GM19035 (cell line): ENCODE data around the gene PI4KA.
A peak's percentile ranks its signal among the peaks of the same experiment; 100 is the strongest.
"Not testable (repeated sequence)": the region's sequence is repeated elsewhere in the genome, so short reads cannot be mapped to it uniquely, and the experiment has no call there.

Experiments
- ATAC-seq: cut with Tn5 transposase; IDR thresholded peaks from one replicate; pipeline ENCODE4 v1.9.1; 2021; ENCODE audit not compliant: unreplicated experiment

The PI4KA gene

DNA sequence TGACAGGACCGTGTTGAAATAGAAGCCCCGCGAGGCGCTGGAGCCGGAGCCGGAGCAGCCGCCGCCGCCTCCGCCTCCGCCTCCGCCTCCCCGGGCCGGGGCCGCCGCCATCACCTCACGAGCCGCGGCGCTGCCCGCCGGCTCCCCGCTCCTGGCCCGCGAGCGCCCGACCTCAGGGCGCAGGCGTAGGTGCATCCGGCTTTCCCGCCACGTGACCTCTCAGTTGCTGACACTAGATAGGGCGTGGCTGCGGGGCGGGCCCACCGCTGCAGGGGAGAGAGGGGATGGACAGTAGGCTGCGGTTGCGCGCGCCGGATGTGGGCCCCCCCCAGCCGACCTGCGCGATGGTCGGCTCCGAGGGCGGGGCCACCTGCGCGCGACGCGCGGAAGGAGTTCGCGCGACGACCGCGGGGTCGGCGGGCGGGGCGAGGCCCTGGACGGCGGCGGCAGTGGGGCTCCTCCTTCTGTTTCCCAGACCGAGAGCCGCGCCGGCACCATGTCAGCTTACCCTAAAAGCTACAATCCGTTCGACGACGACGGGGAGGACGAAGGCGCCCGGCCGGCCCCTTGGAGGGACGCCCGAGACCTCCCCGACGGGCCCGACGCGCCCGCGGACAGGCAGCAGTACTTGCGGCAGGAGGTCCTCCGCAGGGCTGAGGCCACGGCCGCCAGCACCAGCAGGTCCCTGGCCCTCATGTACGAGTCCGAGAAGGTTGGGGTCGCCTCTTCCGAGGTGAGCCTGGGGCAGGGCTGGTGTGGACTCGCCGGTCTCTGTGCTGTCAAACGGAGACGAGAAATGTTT is at the start of gene PI4KA, which contains the start of gene SNAP29:
Gene PI4KA (minus strand): TSS at position 197 of the 802 bp plus-strand sequence. CDS start 86 bp downstream, at position 111.
Gene SNAP29 (plus strand): TSS at position 393 of the 802 bp plus-strand sequence. CDS start 104 bp downstream, at position 497.
- peak; percentile 91 for ATAC-seq

DNA sequence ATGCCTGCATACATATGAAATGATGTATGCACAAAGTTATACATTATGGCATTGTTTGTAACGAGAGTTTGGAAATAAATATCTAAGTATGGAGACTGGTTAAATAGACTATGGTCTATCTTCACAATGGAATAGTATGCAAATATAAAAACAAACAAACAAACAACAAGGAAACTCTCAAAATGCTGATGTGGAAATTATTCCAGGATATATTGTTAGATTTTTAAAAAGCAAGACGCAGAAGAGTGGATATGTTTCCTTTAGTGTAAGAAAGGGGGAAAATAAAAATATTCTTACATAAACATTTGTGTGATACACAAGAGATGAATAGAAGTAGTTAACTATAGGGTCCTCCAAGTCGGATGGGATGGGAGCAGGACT is 47.8 kb upstream of the PI4KA start:
- ATAC-seq: no peak

DNA sequence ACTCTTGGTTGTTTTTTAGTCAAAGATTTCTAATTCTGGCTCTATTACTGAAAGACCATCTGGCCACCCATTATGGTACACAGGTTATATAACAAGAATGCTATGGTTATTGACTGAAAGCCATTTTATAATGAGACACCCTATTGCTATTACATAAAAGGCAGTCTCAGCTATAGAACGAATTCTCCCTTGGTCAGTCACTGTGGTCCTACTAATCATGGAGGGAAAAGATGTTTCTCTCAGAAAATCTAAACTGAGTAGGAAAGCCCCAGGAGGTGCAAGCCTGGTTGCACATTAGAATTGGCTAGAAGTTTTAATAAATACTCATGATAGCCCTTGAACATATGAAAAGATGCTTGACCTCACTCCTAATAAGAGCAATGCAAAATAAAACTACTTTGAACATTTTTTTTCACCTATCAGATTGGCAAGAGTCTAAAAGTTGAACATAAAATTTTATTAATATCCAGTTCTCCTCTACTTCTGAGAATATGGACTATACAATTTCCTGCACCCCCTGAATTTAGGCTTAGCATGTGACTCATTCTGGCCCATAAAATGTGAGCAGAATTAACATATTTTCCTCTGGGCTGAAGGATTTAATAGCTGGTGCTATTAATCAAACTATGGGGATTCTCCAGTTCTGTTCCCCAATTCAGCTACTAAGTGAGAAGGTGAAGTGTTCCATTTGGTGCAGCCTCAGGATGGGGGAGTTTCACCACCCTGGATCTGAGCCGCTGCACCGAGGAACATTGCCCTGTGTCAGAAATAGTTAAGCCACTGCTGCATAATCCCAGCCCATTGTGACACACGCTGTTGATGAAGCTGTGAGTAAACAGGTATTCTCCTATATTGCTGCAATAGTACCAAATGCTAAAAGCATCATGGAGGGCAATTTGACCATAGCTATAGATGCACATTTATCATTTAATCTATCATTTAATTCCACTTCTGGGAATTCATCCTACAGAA is 47.1 kb upstream of the PI4KA start:
- no peak for ATAC-seq

DNA sequence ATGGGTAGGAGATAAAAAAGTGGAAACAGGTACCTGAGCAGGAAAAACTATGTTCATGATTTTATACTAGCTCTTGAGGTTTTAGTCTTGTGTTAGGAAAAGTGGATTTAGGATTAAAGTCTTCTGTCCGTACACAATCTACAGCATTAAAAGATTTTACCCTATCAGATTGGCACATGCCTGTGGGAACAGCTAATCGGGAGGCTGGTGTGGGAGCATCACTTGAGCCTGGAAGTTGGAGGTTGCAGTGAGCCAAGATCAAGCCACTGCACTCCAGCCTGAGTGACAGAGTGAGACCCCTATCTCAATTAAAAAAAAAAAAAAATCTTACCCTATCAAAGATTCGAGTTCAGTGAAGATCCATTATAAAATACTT is 46.4 kb upstream of the PI4KA start:
- ATAC-seq: no peak

DNA sequence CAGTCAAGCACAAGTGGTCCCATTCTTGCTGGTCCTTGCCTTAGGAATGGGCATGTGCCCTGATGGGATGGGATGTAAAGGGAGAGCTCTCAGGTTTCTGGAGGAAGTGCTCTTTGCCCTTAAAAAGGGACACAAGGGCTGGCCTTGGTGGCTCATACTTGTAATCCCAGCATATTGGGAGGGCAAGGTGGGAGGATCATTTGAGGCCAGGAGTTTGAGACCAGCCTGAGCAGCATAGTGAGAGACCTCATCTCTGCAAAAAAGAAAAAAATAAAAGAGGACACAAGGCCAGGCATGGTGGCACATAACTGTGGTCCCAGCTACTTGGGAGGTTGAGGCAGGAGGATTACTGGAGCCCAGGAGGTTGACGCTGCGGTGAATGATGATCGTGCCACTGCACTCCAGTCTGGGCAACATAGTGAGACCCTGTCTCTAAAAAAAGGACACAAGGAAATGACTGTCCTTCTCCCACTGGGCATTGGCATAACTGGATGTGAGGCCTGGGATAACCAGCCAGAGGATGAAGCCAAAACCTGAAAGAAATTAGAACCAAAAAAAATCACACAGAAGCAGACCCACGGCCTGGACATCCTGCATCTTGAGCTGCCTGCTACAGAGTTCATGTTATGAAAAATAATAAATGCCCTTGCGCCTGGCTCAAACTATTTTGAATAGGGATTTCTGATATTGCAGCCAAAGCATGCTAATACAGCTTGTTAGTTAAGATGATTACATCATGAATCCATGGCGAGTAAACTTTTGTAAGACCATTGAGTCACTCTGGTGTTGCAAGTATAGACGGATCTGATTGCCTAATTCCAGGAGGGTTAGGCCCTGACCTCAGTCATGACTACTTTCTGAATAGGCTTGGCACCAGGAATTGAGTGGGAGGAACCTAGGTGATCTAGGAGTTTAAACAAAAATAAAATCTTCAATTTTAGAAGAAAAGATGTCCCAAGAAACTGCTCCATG is 45.7 kb upstream of the PI4KA start:
- no peak for ATAC-seq

DNA sequence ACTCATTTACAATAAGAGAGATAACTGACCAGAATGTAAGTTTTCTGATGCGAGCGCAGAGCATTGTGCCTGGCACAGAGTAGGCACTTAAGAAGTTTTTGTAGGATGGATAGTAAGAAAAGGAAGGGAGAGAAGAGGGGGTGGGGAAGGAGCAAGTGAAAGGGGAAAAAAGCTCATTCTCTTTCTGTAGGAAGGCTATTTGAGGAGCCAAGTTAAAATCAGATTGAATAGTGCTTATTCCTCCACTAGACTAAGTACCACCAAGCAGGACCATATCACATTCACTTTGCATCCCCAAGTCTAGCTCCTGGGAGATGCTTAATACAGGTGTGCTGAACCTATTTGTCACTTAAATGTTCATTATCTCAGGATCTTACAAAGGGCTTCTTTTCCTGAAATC is 44.5 kb upstream of the PI4KA start:
- no peak for ATAC-seq

DNA sequence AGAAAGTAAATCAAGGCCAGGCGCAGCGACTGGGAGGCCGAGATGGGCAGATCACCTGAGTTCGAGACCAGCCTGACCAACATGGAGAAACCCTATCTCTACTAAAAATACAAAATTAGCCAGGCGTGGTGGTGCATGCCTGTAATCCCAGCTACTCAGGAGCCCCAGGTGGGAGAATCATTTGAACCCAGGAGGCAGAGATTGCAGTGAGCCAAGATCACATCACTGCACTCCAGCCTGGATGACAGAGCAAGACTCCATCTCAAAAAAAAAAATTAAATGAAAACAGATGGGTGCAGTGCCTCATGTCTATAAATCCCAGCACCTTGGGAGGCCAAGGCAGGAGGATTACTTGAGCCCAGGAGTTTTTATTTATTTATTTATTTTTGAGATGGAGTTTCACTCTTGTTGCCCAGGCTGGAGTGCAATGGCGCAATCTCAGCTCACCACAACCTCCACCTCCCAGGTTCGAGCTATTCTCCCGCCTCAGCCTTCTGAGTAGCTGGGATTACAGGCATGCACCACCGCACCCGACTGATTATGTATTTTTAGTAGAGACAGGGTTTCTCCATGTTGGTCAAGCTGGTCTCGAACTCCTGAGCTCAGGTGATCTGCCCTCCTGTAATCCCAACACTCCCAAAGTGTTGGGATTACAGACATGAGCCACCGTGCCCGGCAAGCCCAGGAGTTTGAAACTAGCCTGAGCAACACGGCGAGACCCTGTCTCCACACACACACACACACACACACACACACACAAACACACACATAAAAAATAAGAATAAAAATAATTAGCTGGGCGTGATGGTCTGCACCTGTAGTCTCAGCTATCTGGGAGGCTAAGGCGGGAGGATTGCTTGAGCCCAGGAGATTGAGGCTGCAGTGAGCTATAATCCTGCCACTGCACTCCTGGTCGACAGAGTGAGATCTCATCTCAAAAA is 42.8 kb upstream of the PI4KA start:
- not testable (repeated sequence) for ATAC-seq

DNA sequence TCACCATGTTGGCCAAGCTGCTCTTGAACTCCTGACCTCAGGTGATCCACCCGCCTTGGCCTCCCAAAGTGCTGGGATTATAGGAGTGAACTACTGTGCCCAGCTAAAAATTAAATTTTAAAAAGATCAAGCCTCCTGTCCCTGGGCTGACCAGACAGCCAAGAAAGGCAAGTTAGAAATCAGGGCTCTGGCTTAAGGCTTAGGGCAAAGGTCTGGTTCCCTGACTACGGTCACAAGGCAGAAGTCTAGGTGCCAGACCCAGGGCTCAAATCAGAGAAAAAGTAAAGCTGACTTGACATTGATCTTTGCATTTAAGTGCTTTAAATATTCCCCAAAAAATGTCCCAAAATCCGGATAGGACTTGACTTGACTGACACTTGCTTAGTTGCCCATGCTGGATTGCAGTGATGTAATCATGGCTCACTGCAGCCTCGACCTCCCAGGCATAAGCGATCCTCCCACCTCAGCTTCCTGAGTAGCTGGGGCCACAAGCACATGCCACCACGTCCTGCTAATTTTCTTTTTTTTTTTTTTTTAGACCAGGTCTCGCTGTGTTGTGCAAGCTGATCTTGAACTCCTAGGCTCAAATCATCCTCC is 41.3 kb upstream of the PI4KA start:
- ATAC-seq: no peak

DNA sequence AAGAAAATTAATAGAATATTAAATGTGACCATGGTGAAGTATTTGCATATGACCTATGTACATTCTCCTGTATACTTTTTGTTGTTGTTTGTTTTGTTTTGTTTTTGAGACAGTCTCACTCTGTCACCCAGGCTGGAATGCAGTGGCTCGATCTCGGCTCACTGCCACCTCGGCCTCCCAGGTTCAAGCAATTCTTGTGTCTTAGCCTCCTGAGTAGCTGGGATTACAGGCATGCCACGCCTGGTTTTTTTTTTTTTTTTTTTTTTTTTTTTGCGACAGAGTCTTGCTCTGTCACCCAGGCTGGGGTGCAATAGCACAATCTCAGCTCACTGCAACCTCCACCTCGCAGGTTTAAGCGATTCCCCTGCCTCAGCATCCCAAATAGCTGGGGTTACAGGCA is 39.1 kb upstream of the PI4KA start:
- ATAC-seq: not testable (repeated sequence)

DNA sequence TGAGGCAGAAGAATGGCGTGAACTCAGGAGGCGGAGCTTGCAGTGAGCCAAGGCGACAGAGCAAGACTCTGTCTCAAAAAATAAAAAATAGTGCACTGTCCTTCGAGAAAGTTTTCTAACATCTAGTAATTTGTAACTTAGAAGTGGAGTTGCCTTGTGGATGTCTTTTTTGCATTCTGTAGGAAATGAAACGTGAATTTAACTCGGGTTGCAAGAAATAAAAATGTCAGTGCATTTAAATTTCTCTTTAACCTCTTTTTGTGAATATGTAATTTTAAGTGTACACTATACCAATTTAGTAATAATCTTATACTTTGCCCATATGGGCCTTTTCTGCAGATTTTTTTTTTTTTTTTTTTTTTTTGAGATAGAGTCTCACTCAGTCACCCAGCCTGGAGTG is 32.4 kb upstream of the PI4KA start:
- no peak for ATAC-seq

DNA sequence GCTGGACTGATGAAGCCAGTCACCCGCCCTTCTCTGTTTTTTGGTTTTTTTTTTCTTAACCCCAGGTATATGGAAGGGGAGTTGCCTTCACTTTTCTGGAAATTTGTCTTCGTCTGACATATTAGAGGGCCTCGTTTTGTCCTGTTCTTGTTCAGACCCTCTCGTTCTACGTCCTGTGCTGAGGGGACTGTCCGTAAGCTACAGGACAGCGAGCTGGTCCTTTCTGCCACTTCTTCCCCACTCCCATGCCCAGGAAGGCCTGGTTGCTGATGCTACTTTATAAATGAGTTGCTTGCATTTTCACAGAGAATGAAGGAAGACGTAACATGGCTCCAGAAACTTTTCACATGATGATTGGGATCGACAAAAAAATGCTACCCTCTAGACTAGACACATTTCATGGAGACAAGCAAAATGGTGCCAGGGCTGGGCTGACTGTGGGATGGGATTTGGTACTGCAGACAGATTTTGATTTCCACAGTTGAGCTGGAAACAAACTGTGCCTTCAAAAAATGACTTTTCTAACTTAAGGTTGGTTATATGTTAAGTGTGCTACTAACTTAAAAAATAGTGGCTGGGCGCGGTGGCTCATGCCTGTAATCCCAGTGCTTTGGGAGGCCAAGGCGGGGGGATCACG is 31.4 kb upstream of the PI4KA start:
- no peak for ATAC-seq

DNA sequence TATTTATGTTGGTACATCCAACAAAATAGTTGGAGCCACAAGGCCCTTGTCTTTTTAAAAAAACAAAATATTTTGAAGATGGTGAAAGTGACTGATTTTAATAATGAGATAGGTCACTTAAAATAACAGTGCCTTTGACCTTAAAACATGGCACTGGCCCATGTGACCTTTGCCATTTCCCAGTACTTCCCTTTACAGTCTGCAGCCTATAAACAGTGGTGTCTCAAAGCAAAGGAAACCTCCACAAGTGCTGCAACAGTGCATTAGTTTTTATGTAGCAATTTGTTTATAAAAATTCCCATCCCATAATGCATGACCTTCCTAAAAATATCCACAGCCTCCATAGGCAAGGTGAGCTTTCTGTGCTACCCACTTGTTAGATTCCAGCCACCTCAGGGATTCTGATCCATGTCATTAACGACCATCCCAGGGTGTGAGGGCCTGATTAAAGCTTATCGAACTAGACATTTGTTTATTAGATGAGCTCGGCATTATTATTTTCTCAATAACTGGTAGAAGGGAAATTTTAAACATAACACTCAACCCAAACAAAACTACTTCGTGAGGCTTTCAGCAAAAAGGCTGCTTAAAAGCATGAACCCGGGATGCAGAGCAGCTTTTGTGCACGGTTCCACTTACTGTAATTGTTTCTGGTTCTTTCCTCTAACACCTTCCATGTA is 30.6 kb upstream of the PI4KA start:
- ATAC-seq: no peak

DNA sequence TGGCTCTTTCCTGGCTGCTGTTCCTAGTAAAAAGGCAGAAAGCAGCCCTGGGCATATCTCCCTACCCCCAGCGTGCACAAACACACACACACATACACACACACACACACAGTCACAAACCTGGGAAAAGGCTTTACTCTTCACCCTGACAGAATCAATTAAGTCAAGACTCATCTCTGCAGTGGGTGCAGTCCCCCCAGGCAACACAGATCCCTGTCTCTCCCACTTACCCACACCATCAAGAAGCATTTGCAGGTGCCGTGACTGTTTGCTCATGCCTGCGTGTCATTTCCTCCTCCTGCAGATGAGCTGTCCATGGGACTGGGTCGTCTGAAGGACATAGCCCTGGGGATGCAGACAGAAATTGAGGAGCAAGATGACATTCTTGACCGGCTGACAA is 28.8 kb upstream of the PI4KA start:
- ATAC-seq: no peak

DNA sequence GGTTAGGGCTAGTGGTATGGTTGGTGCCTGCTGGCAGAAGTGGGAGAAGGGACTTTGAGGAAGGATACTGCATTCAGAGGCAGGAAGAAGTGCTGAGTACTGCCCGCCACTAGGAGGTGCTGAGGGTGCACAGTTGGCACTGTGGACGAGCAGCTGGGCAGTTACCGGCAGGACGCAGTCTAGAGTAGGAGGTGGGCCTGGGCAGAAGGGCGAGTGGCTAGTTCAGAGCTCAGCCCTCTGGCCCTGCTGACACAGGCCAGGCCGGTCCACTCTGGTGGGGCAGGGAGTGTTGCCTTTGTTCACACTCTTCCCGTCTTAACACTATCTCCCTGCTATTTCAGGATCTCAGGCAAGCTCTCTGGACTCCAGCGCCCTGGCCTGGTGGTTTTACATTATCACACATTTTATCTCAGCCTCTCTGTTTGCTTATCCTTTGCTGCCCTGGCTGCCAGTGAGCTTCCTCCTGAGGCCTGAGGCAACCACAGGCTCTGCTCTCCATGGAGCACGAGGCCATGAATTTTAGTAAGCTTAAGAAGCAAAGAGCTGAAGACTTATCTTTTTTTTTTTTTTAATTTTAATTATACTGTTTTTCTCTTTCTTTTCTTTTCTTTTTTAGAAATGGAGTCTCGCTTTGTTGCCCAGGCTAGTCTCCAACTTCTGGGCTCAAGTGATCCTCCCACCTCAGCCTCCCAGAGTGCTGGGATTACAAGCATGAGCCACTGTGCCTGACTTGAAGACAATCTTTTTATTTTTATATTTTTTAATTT is 27.1 kb upstream of the PI4KA start:
- no peak for ATAC-seq

DNA sequence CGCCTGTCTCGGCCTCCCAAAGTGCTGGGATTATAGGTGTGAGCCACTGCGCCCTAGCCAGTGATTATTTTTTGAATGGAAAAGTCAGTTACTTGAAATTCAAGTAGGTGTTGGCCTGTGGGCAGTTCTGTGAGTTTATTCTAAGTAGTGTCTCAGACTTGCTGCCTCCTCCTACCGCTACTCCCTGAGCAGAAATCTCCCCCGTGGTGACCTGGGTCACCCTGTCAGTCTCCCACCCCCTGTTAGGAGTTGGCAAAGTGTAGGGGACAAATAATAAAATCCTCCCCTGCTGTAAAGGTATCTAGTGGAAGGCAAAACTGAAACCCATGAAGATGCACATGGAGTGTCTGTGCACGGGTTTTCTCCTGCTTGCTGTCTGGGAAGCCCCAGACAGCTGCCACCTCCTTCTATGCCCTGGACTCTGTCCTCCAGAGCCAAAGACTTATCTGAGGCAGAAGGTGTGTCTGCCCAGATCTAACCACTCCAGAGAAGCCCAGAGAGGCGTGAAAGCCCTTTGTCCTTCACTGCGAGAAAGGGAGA is 26.5 kb upstream of the PI4KA start:
- no peak for ATAC-seq

DNA sequence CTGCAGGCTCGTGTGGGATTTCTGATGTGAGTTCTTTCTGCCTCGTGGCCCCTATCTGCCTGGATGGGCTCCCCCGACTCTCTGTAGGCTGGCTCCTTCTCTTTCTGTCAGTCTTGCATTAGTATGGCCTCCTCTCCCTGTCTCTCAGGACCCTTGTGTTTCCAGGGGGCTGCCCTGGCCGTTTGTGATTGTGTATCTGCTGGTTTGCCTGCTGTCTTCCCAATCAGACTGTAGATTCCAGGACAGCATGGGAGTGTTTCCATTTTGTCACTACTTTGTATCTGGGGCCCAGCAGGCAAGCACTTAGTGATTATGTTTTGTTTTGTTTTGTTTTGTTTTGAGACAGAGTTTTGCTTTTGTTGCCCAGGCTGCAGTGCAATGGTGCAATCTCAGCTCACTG is 25.8 kb upstream of the PI4KA start:
- no peak for ATAC-seq

DNA sequence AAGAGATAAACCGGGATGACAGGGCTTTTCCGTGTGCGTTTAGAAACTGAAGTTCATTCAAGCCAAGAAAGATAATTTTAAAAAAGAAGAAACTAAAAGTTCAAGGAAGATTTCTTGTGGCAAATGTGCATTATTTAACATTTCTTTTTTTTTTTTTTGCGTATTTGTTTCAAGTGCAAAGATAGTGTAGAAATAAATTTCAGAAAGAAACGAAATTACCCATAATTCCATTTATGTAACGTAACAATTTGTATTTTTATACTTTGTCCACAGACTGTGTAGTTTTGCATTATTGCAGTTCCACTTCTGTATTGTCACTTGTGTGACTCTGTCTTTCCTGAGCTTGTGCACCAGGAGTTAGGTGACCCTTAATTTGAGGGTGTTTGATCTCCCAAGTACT is 24.2 kb upstream of the PI4KA start:
- no peak for ATAC-seq
